ENCODE results near the gene CPLANE2. TPM values are rescaled to one million over a fixed set of nuclear protein-coding genes. Genes with fewer than 3 reads are reported as not detected.

CPLANE2 gene
- polyA plus RNA-seq, 1 donor from 2014 or later, result 5.7 TPM

DNA sequence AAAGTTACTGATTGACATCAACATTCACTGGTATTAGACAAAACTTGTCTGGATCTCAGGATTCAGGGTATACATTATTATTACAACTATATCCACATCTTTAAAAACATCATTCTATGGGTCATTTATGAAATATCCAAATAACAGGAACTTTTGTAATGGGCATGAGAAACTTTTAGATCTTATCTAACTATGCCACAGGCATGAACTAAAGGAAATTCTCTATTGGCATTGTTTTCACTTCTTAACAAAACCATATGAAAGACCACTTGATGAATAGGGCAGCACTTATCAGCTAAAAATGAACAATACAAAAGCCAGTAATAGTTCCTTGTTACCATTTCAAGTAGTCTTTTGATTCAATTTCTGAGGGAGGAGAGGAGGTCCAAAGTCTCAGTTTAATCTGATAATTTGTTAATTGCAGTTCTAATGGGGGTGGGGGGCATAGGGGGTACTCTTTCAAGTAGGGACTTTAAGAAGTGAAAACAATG is 30.8 kb upstream of the CPLANE2 start:
- Histone ChIP-seq H3F3A (ENCODE audit: insufficient read depth, low read length, poor library complexity, severe bottlenecking) (no peaks in the 10 kb centered on the region), H3K4me3 (ENCODE audit: low read length) (no peak overlapping the region), H4K20me1 (ENCODE audit: insufficient read depth) (no peaks in the 10 kb centered on the region), H3K9me2 (ENCODE audit: insufficient read depth, low read length) (no peaks in the 10 kb centered on the region), H3K27me3 (ENCODE audit: insufficient read depth, low read depth, low read length) (no peaks in the 10 kb centered on the region), H3K27ac (ENCODE audit: low read length) (no peak overlapping the region), H3K79me2 (replicated peaks; ENCODE audit: insufficient read depth, low read length) (no peaks in the 10 kb centered on the region), H3K36me3 (ENCODE audit: insufficient read depth, low read length) (no peaks in the 10 kb centered on the region), H3K9ac (ENCODE audit: low read length) (no peak overlapping the region), H3K4me2 (ENCODE audit: low read length) (no peak overlapping the region), H2AFZ (ENCODE audit: low read depth, low read length) (no peak overlapping the region), H3K9me3 (ENCODE audit: low read length) (no peaks in the 10 kb centered on the region)
- TF ChIP-seq SMC3 (conservative IDR thresholded peaks at IDR 0.05; ENCODE audit: poor library complexity) (no peak), EP300 (conservative IDR thresholded peaks at IDR 0.05; ENCODE audit: poor library complexity, severe bottlenecking) (no peak), TAF1 (IDR thresholded peaks at IDR 0.05; ENCODE audit: low read depth) (no peak), MXI1 (conservative IDR thresholded peaks at IDR 0.05; ENCODE audit: poor library complexity, severe bottlenecking) (no peak), EZH2 (IDR thresholded peaks at IDR 0.05; ENCODE audit: borderline replicate concordance, insufficient read depth, low read length, poor library complexity, severe bottlenecking) (no peak), RAD21 (conservative IDR thresholded peaks at IDR 0.05) (no peak), POLR2AphosphoS5 (IDR thresholded peaks at IDR 0.05) (no peak)
- TF ChIP-seq, protein P1, sequence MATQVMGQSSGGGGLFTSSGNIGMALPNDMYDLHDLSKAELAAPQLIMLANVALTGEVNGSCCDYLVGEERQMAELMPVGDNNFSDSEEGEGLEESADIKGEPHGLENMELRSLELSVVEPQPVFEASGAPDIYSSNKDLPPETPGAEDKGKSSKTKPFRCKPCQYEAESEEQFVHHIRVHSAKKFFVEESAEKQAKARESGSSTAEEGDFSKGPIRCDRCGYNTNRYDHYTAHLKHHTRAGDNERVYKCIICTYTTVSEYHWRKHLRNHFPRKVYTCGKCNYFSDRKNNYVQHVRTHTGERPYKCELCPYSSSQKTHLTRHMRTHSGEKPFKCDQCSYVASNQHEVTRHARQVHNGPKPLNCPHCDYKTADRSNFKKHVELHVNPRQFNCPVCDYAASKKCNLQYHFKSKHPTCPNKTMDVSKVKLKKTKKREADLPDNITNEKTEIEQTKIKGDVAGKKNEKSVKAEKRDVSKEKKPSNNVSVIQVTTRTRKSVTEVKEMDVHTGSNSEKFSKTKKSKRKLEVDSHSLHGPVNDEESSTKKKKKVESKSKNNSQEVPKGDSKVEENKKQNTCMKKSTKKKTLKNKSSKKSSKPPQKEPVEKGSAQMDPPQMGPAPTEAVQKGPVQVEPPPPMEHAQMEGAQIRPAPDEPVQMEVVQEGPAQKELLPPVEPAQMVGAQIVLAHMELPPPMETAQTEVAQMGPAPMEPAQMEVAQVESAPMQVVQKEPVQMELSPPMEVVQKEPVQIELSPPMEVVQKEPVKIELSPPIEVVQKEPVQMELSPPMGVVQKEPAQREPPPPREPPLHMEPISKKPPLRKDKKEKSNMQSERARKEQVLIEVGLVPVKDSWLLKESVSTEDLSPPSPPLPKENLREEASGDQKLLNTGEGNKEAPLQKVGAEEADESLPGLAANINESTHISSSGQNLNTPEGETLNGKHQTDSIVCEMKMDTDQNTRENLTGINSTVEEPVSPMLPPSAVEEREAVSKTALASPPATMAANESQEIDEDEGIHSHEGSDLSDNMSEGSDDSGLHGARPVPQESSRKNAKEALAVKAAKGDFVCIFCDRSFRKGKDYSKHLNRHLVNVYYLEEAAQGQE (IDR thresholded peaks at IDR 0.05; ENCODE audit: borderline replicate concordance), result no peak
- TF ChIP-seq, protein P2, sequence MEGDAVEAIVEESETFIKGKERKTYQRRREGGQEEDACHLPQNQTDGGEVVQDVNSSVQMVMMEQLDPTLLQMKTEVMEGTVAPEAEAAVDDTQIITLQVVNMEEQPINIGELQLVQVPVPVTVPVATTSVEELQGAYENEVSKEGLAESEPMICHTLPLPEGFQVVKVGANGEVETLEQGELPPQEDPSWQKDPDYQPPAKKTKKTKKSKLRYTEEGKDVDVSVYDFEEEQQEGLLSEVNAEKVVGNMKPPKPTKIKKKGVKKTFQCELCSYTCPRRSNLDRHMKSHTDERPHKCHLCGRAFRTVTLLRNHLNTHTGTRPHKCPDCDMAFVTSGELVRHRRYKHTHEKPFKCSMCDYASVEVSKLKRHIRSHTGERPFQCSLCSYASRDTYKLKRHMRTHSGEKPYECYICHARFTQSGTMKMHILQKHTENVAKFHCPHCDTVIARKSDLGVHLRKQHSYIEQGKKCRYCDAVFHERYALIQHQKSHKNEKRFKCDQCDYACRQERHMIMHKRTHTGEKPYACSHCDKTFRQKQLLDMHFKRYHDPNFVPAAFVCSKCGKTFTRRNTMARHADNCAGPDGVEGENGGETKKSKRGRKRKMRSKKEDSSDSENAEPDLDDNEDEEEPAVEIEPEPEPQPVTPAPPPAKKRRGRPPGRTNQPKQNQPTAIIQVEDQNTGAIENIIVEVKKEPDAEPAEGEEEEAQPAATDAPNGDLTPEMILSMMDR (IDR thresholded peaks at IDR 0.05; ENCODE audit: poor library complexity, severe bottlenecking), result no peak

DNA sequence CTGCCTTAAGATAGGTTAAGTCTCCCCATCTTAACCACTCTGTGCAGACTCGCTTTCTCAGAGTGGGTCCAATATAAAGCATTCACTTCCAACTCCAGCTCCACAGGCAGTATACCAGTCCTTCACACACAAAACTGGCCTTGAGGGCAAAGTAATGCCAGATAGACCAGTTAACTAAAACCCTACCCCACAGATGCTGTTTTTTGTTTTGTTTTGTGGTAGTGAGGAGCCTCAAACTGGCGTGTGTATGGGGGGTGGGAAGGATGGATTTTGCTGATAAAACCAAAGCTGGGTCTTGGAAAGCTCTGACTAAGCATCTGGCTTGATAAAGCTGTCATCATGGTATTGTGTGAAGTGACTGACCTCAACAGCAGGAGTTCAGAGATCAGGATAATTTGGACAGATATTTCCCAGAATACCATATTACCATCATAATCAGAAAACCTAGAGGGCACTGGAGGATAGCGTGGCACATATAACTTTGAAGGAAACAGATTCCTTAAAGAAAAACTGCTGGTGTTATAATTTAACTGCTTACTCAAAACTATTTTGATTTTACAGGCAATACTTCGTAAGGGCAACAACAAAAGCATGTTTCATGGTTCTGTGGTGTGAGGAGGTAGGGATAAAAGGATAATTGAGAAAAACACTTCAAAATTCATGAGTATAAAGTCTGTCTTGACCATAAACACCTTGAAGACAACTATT is 29.6 kb upstream of the CPLANE2 start:
- no peak overlapping the region for H3K9ac ChIP-seq (ENCODE audit: low read length)
- H3K9me2 ChIP-seq (ENCODE audit: insufficient read depth, low read length), result no peaks in the 10 kb centered on the region
- no peaks in the 10 kb centered on the region for H3K9me3 ChIP-seq (ENCODE audit: low read length)
- H3K27me3 ChIP-seq (ENCODE audit: insufficient read depth, low read depth, low read length), result no peaks in the 10 kb centered on the region
- H3F3A ChIP-seq (ENCODE audit: insufficient read depth, low read length, poor library complexity, severe bottlenecking), result no peaks in the 10 kb centered on the region
- H3K4me3 ChIP-seq (ENCODE audit: low read length), result no peak overlapping the region
- no peak overlapping the region for H3K27ac ChIP-seq (ENCODE audit: low read length)
- H2AFZ ChIP-seq (ENCODE audit: low read depth, low read length), result no peak overlapping the region
- no peaks in the 10 kb centered on the region for H3K79me2 ChIP-seq (replicated peaks; ENCODE audit: insufficient read depth, low read length)
- no peaks in the 10 kb centered on the region for H3K36me3 ChIP-seq (ENCODE audit: insufficient read depth, low read length)
- no peaks in the 10 kb centered on the region for H4K20me1 ChIP-seq (ENCODE audit: insufficient read depth)
- no peak overlapping the region for H3K4me2 ChIP-seq (ENCODE audit: low read length)
- TF ChIP-seq EP300 (conservative IDR thresholded peaks at IDR 0.05; ENCODE audit: poor library complexity, severe bottlenecking) (no peak), POLR2AphosphoS5 (IDR thresholded peaks at IDR 0.05) (no peak), SMC3 (conservative IDR thresholded peaks at IDR 0.05; ENCODE audit: poor library complexity) (no peak), EZH2 (IDR thresholded peaks at IDR 0.05; ENCODE audit: borderline replicate concordance, insufficient read depth, low read length, poor library complexity, severe bottlenecking) (no peak), TAF1 (IDR thresholded peaks at IDR 0.05; ENCODE audit: low read depth) (no peak), MXI1 (conservative IDR thresholded peaks at IDR 0.05; ENCODE audit: poor library complexity, severe bottlenecking) (no peak), RAD21 (conservative IDR thresholded peaks at IDR 0.05) (no peak)
- TF ChIP-seq, protein P2 (IDR thresholded peaks at IDR 0.05; ENCODE audit: poor library complexity, severe bottlenecking), result no peak
- TF ChIP-seq, protein P1 (IDR thresholded peaks at IDR 0.05; ENCODE audit: borderline replicate concordance), result no peak
